ENCODE data around the gene ETV2.

ETV2 gene

DNA sequence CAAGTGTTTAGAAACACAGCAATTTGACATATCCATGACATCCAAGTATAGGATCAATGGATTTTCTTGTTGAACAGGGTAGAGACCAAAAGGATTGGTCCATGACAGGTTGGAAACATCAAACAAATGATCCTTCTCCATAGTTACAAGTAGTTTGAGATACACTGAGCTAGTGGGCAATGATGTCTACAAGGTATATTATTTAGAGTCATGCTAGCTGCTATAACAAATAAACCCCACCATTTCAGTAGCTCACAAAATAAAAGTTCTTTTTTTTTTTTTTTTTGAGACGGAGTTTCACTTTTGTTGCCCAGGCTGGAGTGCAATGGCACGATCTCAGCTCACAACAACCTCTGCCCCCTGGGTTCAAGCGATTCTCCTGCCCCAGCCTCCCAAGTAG is 33.9 kb upstream of the ETV2 start:
- TF ChIP-seq CTCF (IDR thresholded peaks at IDR 0.05; ENCODE audit: low read depth, low read length, missing control alignments): no peak
- DNase-seq (ENCODE audit: low read depth): no peak
- H3K4me3 ChIP-seq (ENCODE audit: low read depth, low read length): no peak overlapping the region

- no peak for DNase-seq (ENCODE audit: low read depth)
- no peak overlapping the region for H3K4me3 ChIP-seq (ENCODE audit: low read depth, low read length)
- no peak for TF ChIP-seq CTCF (IDR thresholded peaks at IDR 0.05; ENCODE audit: low read depth, low read length, missing control alignments)
These were observed 33.3 kb upstream of the ETV2 start for GRCh38 chr19:35608251-35608650.

- no peak overlapping the region for H3K4me3 ChIP-seq (ENCODE audit: low read depth, low read length)
These were observed 31.6 kb upstream of the ETV2 start for GRCh38 chr19:35609851-35610353.

GRCh38 chr19:35612224-35612558 is 29.4 kb upstream of the ETV2 start:
- DNase-seq (ENCODE audit: low read depth): no peak
- peak overlapping the region; percentile 68; the same call in 1 of the 2 replicates for H3K4me3 ChIP-seq (ENCODE audit: low read depth, low read length)
- TF ChIP-seq CTCF (IDR thresholded peaks at IDR 0.05; ENCODE audit: low read depth, low read length, missing control alignments): no peak

More at GRCh38 chr19:35609851-35610353, 31.6 kb upstream of the ETV2 start:
- TF ChIP-seq CTCF (IDR thresholded peaks at IDR 0.05; ENCODE audit: low read depth, low read length, missing control alignments): no peak
- DNase-seq (ENCODE audit: low read depth): peak; percentile 69

- peak within 1 kb of the TSS; percentile 68 for H3K4me3 ChIP-seq (ENCODE audit: low read depth, low read length)
- peak; percentile 74 for DNase-seq (ENCODE audit: low read depth)
- TF ChIP-seq CTCF (IDR thresholded peaks at IDR 0.05; ENCODE audit: low read depth, low read length, missing control alignments): no peak
These were observed 28.8 kb upstream of the ETV2 start, which contains the start of gene HAUS5 for GRCh38 chr19:35612559-35613321. Gene HAUS5 (plus strand): TSS chr19:35612735. CDS start chr19:35612795, 60 bp downstream.

GRCh38 chr19:35613574-35613973 is 28.0 kb upstream of the ETV2 start:
- DNase-seq (ENCODE audit: low read depth): no peak
- no peak overlapping the region; the same call in 1 of the 2 replicates for H3K4me3 ChIP-seq (ENCODE audit: low read depth, low read length)
- TF ChIP-seq CTCF (IDR thresholded peaks at IDR 0.05; ENCODE audit: low read depth, low read length, missing control alignments): no peak

DNA sequence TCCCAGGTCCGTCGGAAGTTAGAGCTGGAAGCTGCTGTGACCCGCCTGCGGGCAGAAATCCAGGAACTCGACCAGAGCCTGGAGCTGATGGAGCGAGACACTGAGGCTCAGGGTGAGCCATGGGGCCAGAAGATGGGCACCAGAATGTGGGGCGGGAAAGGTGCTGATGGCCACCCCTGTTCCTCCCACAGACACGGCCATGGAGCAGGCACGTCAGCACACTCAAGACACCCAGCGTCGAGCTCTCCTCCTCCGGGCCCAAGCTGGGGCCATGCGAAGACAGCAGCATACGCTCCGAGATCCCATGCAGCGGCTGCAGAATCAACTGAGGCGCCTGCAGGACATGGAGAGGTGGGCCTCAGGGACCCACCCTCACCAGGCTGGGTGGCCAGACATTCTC is 26.5 kb upstream of the ETV2 start:
- no peak overlapping the region for H3K4me3 ChIP-seq (ENCODE audit: low read depth, low read length)
- no peak for DNase-seq (ENCODE audit: low read depth)
- TF ChIP-seq CTCF (IDR thresholded peaks at IDR 0.05; ENCODE audit: low read depth, low read length, missing control alignments): no peak
